WTC11 (cell line): ENCODE measurements around the gene HMCN1. TPM values are rescaled to one million over a fixed set of nuclear protein-coding genes. Genes with fewer than 3 reads are reported as not detected.

Experiments used
- ATAC-seq: fragments of 200-7000 bp; cut with Tn5 transposase; 2 replicates; pipeline ENCODE4 v1.10.0; 2021; ENCODE audit warnings: mild to moderate bottlenecking, moderate library complexity
- CTCF ChIA-PET: fragments of 300-600 bp; sonication (Branson Sonifier 250); formaldehyde crosslinking; loops from one replicate; lab custom pipeline; 2021; ENCODE audit warnings: antibody characterized with exemption; lab: Charles Lee
- POLR2A ChIA-PET: fragments of 350-600 bp; sonication (Branson Sonifier 250); formaldehyde crosslinking; loops from one replicate; lab custom pipeline; 2021; ENCODE audit warnings: antibody characterized with exemption; lab: Charles Lee
- DNase-seq: peaks from one replicate; pipeline ENCODE4 v3.0.0; 2021; ENCODE audit warnings: low spot score
- H3K27ac Mint-ChIP-seq: 2 replicates; pipeline ENCODE4 v1.8.0; 2021; ENCODE audit warnings: mixed read lengths
- H3K27me3 Mint-ChIP-seq: 2 replicates; pipeline ENCODE4 v1.8.0; 2021; ENCODE audit warnings: low read depth, mild to moderate bottlenecking, moderate library complexity, mixed read lengths
- H3K36me3 Mint-ChIP-seq: 2 replicates; pipeline ENCODE4 v1.8.0; 2021; ENCODE audit warnings: mixed read lengths
- H3K4me1 Mint-ChIP-seq: 2 replicates; pipeline ENCODE4 v1.8.0; 2022; ENCODE audit warnings: mixed read lengths
- H3K4me3 Mint-ChIP-seq: 2 replicates; pipeline ENCODE4 v1.8.0; 2021; ENCODE audit warnings: mild to moderate bottlenecking, moderate library complexity, mixed read lengths
- H3K9me3 Mint-ChIP-seq: 2 replicates; pipeline ENCODE4 v1.8.0; 2021; ENCODE audit warnings: mixed read lengths
- GABPB1 ChIP-seq: sonication (generic); formaldehyde crosslinking; IDR thresholded peaks from 2 replicates; pipeline ENCODE4 v1.8.1; 2023; ENCODE audit warnings: mild to moderate bottlenecking, missing genetic modification reagents
- GRHL2 ChIP-seq: fragments of 250-450 bp; sonication (Bioruptor Pico); IDR thresholded peaks from 2 replicates; pipeline ENCODE4 v1.8.0; 2022; ENCODE audit warnings: mild to moderate bottlenecking, moderate library complexity; ENCODE audit not compliant: insufficient replicate concordance, severe bottlenecking
- HMGA2 ChIP-seq: fragments of 250-450 bp; sonication (Bioruptor Pico); IDR thresholded peaks from 2 replicates; pipeline ENCODE4 v1.4.0; 2021; ENCODE audit warnings: mild to moderate bottlenecking, moderate library complexity
- KAT7 ChIP-seq: sonication (generic); formaldehyde crosslinking; IDR thresholded peaks from 2 replicates; pipeline ENCODE4 v1.8.1; 2023; ENCODE audit warnings: missing genetic modification reagents, mild to moderate bottlenecking, borderline replicate concordance
- NFE2L1 ChIP-seq: sonication (generic); formaldehyde crosslinking; IDR thresholded peaks from 2 replicates; pipeline ENCODE4 v1.8.1; 2023; ENCODE audit warnings: missing genetic modification reagents
- NR3C1 ChIP-seq: sonication (generic); formaldehyde crosslinking; conservative IDR thresholded peaks from 2 replicates; pipeline ENCODE4 v1.8.1; 2023; ENCODE audit warnings: low read depth, mild to moderate bottlenecking, missing genetic modification reagents
- TEAD4 ChIP-seq: sonication (generic); formaldehyde crosslinking; IDR thresholded peaks from 2 replicates; pipeline ENCODE4 v1.8.0; 2022; ENCODE audit warnings: mild to moderate bottlenecking, missing genetic modification reagents
- ZBTB21 ChIP-seq: sonication (generic); formaldehyde crosslinking; IDR thresholded peaks from 2 replicates; pipeline ENCODE4 v1.8.1; 2023; ENCODE audit warnings: mild to moderate bottlenecking, missing genetic modification reagents, borderline replicate concordance
- ZNF138 ChIP-seq: sonication (generic); formaldehyde crosslinking; conservative IDR thresholded peaks from 2 replicates; pipeline ENCODE4 v1.8.1; 2022; ENCODE audit warnings: mild to moderate bottlenecking, moderate library complexity, missing genetic modification reagents
- ZNF317 ChIP-seq: sonication (generic); formaldehyde crosslinking; IDR thresholded peaks from 2 replicates; pipeline ENCODE4 v1.8.1; 2023; ENCODE audit warnings: low read depth, mild to moderate bottlenecking, moderate library complexity, missing genetic modification reagents, borderline replicate concordance
- total RNA-seq: library from RNA; stranded (reverse); gene quantifications from 3 replicates; pipeline ENCODE4 v1.2.3, GENCODE V29; 2021
- TF ChIP-seq, protein P1 (sequence below): sonication (generic); formaldehyde crosslinking; IDR thresholded peaks from 2 replicates; pipeline ENCODE4 v1.8.1; 2023; ENCODE audit warnings: mild to moderate bottlenecking, missing genetic modification reagents
- TF ChIP-seq, protein P2 (sequence below): sonication (generic); formaldehyde crosslinking; IDR thresholded peaks from 2 replicates; pipeline ENCODE4 v1.8.1; 2022; ENCODE audit warnings: mild to moderate bottlenecking, missing genetic modification reagents, moderate library complexity, borderline replicate concordance
- TF ChIP-seq, protein P3 (sequence below): sonication (generic); formaldehyde crosslinking; IDR thresholded peaks from 2 replicates; pipeline ENCODE4 v1.8.1; 2022; ENCODE audit warnings: low read depth, mild to moderate bottlenecking, moderate library complexity, missing genetic modification reagents, borderline replicate concordance
- TF ChIP-seq, protein P4 (sequence below): fragments of 250-450 bp; sonication (Bioruptor Pico); IDR thresholded peaks from 2 replicates; pipeline ENCODE4 v2.1.2; 2022; ENCODE audit warnings: mild to moderate bottlenecking, moderate library complexity
- TF ChIP-seq, protein P5 (sequence below): sonication (generic); formaldehyde crosslinking; IDR thresholded peaks from 2 replicates; pipeline ENCODE4 v1.8.1; 2023; ENCODE audit warnings: mild to moderate bottlenecking, missing genetic modification reagents, moderate library complexity
- TF ChIP-seq, protein P6 (sequence below): sonication (generic); formaldehyde crosslinking; IDR thresholded peaks from 2 replicates; pipeline ENCODE4 v1.8.0; 2022; ENCODE audit warnings: missing genetic modification reagents
- TF ChIP-seq, protein P7 (sequence below): sonication (generic); formaldehyde crosslinking; IDR thresholded peaks from 2 replicates; pipeline ENCODE4 v1.8.1; 2022; ENCODE audit warnings: low read depth, missing genetic modification reagents, borderline replicate concordance

HMCN1 gene
- total RNA-seq, 1 experiment from 2014 or later, result 5.6 TPM

DNA sequence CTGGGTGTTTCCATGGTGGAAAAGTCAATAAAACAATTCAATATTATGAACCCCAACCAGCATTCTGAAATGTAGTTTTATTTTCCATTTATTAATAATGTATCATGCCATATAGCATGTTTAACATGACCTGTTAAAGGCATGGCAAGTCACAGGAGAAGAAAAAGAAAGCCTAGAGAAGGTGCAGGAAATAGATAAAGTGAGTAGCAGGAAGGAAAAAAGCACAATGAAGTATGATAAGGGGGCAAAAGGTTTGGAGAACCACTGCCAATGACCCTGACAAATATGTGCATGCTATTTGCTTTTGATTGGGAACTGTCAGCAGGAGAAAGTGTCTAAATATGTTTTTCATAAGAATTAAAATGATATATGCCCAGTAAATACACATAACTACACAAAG lies 85.6 kb downstream of the HMCN1 start (continued):
- TF ChIP-seq ZNF138 (CRISPR knock-in tag) (no peak), HMGA2 (CRISPR knock-in tag) (no peak)

DNA sequence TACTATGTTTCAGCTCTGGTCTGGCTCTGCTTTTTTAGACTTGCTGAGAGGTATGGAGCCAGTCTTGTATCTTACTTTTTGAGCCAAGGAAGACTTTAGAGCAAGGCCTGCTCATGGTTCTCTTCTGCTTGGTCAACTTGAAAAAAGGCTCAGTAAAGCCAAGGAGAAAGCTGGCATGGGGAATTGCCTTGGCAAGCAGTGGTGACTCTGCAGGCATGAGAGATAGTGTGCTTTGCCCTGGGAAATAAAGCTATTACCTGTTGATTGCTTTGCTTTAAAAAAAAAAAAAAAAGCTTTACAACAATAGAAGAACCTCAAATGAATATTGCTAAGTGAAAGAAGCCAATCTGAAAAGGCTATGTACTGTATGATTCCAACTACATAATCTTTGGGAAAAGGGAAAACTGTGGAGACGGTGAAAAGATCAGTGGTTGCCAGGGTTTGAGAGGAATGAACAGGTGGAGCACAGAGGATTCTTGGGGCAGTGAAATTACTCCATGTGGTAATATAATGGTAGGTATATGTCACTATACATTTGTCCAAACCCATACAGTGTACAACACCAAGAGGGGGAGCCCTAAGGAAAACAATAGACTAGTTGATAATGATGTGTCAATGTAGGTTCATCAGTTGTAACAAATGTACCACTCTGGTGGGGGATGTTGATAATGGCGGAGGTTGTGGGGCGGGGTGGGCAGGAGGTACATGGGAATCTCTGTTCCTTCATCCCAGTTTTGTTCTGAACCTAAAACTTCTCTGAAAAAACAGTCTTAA lies 87.6 kb downstream of the HMCN1 start:
- no peak for ATAC-seq

More for the DNA sequence above, 87.6 kb downstream of the HMCN1 start:
- TF ChIP-seq GABPB1 (CRISPR knock-in tag) (no peak), NFE2L1 (CRISPR knock-in tag) (no peak), NR3C1 (CRISPR knock-in tag) (no peak), ZBTB21 (CRISPR knock-in tag) (no peak), TEAD4 (CRISPR knock-in tag) (no peak), KAT7 (CRISPR knock-in tag) (no peak), GRHL2 (no peak), ZNF317 (CRISPR knock-in tag) (no peak)
- TF ChIP-seq, protein P1, sequence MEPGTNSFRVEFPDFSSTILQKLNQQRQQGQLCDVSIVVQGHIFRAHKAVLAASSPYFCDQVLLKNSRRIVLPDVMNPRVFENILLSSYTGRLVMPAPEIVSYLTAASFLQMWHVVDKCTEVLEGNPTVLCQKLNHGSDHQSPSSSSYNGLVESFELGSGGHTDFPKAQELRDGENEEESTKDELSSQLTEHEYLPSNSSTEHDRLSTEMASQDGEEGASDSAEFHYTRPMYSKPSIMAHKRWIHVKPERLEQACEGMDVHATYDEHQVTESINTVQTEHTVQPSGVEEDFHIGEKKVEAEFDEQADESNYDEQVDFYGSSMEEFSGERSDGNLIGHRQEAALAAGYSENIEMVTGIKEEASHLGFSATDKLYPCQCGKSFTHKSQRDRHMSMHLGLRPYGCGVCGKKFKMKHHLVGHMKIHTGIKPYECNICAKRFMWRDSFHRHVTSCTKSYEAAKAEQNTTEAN (CRISPR knock-in tag), result no peak
- TF ChIP-seq, protein P2, sequence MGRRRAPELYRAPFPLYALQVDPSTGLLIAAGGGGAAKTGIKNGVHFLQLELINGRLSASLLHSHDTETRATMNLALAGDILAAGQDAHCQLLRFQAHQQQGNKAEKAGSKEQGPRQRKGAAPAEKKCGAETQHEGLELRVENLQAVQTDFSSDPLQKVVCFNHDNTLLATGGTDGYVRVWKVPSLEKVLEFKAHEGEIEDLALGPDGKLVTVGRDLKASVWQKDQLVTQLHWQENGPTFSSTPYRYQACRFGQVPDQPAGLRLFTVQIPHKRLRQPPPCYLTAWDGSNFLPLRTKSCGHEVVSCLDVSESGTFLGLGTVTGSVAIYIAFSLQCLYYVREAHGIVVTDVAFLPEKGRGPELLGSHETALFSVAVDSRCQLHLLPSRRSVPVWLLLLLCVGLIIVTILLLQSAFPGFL (CRISPR knock-in tag), result no peak
- TF ChIP-seq, protein P3, sequence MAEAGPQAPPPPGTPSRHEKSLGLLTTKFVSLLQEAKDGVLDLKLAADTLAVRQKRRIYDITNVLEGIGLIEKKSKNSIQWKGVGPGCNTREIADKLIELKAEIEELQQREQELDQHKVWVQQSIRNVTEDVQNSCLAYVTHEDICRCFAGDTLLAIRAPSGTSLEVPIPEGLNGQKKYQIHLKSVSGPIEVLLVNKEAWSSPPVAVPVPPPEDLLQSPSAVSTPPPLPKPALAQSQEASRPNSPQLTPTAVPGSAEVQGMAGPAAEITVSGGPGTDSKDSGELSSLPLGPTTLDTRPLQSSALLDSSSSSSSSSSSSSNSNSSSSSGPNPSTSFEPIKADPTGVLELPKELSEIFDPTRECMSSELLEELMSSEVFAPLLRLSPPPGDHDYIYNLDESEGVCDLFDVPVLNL (CRISPR knock-in tag), result no peak
- TF ChIP-seq, protein P4, sequence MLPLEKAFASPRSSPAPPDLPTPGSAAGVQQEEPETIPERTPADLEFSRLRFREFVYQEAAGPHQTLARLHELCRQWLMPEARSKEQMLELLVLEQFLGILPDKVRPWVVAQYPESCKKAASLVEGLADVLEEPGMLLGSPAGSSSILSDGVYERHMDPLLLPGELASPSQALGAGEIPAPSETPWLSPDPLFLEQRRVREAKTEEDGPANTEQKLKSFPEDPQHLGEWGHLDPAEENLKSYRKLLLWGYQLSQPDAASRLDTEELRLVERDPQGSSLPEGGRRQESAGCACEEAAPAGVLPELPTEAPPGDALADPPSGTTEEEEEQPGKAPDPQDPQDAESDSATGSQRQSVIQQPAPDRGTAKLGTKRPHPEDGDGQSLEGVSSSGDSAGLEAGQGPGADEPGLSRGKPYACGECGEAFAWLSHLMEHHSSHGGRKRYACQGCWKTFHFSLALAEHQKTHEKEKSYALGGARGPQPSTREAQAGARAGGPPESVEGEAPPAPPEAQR, result no peak
- TF ChIP-seq, protein P5, sequence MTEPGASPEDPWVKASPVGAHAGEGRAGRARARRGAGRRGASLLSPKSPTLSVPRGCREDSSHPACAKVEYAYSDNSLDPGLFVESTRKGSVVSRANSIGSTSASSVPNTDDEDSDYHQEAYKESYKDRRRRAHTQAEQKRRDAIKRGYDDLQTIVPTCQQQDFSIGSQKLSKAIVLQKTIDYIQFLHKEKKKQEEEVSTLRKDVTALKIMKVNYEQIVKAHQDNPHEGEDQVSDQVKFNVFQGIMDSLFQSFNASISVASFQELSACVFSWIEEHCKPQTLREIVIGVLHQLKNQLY (CRISPR knock-in tag), result no peak
- TF ChIP-seq, protein P6, sequence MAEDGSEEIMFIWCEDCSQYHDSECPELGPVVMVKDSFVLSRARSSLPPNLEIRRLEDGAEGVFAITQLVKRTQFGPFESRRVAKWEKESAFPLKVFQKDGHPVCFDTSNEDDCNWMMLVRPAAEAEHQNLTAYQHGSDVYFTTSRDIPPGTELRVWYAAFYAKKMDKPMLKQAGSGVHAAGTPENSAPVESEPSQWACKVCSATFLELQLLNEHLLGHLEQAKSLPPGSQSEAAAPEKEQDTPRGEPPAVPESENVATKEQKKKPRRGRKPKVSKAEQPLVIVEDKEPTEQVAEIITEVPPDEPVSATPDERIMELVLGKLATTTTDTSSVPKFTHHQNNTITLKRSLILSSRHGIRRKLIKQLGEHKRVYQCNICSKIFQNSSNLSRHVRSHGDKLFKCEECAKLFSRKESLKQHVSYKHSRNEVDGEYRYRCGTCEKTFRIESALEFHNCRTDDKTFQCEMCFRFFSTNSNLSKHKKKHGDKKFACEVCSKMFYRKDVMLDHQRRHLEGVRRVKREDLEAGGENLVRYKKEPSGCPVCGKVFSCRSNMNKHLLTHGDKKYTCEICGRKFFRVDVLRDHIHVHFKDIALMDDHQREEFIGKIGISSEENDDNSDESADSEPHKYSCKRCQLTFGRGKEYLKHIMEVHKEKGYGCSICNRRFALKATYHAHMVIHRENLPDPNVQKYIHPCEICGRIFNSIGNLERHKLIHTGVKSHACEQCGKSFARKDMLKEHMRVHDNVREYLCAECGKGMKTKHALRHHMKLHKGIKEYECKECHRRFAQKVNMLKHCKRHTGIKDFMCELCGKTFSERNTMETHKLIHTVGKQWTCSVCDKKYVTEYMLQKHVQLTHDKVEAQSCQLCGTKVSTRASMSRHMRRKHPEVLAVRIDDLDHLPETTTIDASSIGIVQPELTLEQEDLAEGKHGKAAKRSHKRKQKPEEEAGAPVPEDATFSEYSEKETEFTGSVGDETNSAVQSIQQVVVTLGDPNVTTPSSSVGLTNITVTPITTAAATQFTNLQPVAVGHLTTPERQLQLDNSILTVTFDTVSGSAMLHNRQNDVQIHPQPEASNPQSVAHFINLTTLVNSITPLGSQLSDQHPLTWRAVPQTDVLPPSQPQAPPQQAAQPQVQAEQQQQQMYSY, result no peak
- TF ChIP-seq, protein P7, sequence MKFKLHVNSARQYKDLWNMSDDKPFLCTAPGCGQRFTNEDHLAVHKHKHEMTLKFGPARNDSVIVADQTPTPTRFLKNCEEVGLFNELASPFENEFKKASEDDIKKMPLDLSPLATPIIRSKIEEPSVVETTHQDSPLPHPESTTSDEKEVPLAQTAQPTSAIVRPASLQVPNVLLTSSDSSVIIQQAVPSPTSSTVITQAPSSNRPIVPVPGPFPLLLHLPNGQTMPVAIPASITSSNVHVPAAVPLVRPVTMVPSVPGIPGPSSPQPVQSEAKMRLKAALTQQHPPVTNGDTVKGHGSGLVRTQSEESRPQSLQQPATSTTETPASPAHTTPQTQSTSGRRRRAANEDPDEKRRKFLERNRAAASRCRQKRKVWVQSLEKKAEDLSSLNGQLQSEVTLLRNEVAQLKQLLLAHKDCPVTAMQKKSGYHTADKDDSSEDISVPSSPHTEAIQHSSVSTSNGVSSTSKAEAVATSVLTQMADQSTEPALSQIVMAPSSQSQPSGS (CRISPR knock-in tag), result no peak
- H3K27ac Mint-ChIP-seq, result no peak overlapping the region; the same call in 1 of the 2 replicates
- peaks cover 11% of the 10 kb centered on the region for H3K9me3 Mint-ChIP-seq
- ChIA-PET POLR2A (no interaction called here), CTCF (no interaction called here)
- peaks cover 8% of the 10 kb centered on the region for H3K4me1 Mint-ChIP-seq
- no peak overlapping the region for H3K4me3 Mint-ChIP-seq
- no peaks in the 10 kb centered on the region for H3K27me3 Mint-ChIP-seq
- peaks cover 3% of the 10 kb centered on the region; the same call in 1 of the 2 replicates for H3K36me3 Mint-ChIP-seq
- no peak for DNase-seq
